IPS DF 4.7 (cell line): ENCODE measurements around the gene MRPS25.
A peak's percentile ranks its signal among the peaks of the same experiment; 100 is the strongest.

Experiments used
- DNase-seq: peaks from one replicate; pipeline ENCODE4 v3.0.0-alpha.2; 2013; ENCODE audit warnings: low spot score; ENCODE audit errors: extremely low read depth

The MRPS25 gene

DNA sequence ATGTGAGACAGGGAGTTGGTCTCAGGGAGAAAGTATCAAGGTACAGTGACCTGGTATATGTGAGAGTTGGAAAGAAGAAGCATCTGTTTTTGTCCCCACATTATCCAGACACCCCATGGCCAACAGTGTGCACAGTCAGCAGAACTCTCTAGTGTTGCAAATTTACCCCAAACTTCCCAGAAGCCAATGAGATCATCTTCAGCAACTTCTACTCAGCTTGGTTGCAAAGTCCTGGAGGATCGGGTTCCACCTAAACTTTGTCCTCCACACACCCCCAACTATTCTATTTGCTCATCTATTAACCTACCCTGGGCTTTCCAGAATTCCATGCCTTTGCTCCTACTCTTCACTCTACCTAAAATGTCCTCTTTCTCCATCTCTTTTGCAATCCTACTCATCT lies 18.1 kb upstream of the MRPS25 start:
- no peak for DNase-seq

DNA sequence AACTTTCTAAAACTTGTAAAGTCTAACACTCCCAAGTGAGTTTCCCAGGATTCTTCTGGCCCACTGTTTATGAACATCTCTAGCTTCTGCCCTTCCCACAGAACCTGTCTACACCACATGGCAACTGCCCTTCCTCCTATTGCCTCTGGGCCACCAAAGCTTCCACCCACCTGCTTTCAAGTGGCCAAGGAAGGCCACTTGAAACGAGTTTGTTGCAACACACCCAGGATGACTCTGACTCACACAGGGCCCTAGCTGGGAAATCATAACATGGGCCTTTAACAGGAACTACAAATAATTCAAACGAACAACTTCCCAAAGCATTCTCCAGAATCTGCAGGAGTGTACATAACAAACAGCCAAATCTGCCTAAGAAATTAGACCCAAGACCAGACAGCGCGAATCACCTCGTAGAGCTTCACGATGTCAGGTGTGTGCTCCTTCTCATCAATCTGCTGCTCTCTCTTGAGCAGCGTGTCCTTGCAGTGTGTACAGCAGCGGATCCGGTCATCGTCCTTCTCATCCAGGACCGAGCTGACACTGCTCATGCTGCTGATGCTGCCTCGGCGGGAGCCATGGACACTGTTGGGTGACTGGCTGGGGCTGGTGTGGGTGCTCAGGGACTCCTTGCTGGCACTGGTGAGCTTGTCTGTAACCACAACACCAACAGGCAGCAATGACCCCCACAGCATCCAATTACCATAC lies 17.0 kb upstream of the MRPS25 start:
- no peak for DNase-seq

DNA sequence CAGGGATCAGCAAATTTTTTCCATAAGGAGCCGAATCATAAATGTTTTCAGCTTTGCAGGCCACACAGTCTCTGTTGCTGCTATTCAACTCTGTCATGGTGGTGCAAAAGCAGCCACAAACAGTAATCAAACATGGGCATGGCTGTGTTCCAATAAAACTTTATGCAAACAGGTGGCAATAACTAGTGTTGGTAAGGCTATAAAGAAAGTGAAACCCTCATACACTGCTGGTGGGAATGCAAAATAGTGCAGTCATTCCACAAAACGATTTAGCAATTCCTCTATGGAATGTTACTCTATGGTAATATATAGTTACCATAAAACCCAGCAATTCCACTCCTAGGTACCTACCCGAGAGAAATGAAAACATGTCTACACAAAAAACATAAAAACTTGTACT lies 14.0 kb upstream of the MRPS25 start:
- no peak for DNase-seq

DNA sequence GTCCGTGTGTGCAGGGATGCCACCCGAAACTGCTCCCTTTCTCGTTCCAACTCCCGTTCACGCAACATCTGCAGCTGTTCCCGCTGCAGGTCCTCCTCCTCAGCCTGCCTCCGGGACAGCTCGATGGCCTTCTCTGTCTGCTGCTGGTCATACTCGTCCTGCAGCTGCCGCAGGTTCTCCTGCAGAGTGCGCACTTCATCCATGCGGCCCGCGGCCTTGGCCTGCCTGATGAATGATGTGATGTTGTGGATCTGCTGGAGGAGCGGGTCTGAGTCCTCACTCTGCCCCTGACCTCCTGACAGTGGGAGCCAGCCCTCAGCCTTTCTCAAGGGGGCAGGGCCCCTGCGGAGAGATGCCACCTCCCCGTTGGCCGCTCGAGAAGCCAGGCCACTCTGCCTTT lies 9.4 kb upstream of the MRPS25 start:
- no peak for DNase-seq

DNA sequence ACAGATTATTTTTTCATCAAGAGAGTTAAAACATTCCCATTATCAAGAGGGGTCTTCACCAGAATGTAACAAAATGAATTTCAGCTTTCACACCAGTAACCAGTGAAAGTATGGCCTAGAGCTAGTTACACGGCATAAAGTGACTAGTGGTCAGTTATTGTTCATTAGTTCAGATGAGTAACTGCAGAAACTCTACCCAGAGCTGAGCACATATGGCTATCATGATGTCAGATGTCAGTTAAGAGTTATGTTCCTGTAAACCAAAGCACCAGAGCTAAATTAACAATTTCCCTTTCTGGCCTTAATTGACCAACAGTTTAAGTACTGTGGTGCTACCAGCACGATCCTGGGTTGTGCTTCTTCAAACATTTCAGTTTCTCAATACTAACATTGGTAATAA lies 6.6 kb upstream of the MRPS25 start:
- no peak for DNase-seq

DNA sequence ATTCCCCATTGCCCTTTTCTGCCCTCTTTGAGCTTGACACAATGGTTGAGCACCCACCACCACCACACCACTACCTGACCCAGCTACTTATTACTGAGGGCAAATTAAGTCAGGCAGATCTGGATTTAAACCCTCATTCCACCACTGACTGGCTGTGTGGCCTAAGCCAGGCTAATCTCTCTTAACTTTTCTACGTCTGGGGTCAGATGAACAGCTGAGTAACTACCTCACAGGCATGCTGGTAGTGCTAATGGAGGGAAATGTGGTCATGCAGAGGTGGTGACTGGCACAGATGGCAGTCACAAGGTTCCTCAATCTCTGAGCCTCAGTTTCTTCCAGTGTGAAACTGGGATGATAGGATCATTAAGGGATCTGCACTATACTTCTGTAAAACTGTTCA lies 4.3 kb upstream of the MRPS25 start:
- no peak for DNase-seq

DNA sequence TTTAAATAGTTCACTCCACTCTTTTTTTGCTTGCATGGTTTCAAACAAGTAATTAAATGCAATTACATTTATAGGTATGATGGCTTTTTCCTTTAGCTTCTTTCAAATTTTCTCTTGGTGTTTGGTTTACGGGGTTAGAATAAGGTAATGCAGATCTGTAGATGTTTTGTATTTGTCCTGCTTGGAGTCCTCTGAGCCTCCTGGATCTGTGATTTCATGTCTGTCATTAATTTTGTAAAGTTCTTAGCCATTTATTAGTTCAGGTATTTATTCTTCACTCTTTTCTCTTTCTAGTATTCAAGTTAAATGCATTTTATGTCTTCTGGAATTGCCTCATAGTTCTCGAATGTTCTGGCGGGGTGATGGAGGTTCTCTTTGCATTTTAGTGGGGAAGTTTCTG lies 1.4 kb upstream of the MRPS25 start:
- no peak for DNase-seq

DNA sequence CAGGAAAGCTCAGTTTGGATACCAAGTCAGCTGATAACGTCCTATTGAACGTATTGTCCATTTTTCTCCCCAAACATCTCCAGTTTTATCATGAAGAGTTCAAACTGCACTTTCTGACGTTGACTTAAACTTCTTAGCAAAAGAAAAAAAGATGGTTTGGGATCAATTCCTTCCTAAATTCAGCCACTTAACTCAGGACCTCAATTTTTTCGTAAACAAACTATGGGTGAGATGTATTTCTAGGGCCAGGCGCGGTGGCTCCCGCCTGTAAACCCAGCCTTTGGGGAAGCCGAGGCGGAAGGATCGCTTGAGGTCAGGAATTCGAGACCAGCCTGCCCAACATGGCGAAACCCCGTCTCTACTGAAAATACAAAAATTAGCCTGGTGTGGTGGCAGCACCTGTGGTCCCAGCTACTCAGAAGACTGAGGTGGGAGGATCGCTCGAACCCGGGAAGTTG lies 464 bp upstream of the MRPS25 start:
- no peak for DNase-seq

DNA sequence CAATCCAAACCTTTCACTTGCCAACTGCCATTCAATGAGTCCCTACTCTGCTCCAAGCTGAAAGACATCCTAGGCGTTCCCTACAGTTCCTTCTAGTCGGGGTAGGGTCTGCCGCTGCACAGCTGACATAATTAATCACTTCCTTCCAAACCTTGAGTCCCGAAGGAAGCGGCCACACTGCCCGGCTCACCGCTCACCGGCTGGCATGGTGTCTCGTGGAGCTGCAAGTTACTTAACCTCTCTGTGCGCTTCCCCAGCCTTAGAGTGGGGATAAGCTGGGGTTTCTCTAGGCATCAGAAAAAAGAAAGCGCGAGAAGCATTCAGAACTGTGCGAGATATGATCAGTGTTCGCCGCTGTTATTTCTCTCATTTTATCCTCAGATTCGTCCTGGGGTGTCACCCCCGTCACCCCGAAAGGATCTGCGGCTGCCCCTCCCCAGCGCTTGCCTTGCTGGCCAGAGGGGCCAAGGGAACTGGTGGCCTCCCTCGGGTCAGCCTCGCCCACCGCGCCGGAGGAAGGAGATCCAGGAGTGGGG lies 748 bp downstream of the MRPS25 start:
- no peak for DNase-seq

DNA sequence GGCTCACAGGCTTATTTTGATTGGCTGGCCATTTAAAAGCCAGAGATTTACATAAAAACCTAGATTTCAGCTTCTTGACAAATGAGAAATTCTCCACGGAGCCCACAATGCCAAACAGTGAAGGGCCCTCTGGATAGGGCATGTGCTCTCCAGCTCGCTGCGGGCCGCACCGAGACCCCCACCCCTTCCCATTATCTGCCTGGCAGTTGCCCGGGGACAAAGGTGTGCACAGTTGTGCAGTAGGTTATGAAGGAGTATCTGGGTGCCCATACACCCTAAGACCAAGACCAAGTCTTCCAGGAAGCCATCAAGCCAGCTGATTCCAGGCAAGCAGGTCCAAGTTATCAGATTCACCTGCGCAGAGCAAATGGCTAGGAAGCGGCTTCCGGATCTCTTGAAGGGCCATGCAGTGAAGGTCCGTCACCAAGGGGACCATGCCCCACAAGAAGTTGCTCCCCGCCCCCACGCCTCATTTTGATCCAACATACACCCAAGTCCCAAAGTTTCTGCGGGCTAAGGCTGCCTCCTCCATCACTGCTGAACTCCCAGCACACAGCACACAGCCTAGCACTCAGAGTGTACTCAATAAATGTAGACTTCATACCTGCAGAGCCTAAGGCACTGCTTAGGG lies 1.3 kb downstream of the MRPS25 start:
- no peak for DNase-seq

DNA sequence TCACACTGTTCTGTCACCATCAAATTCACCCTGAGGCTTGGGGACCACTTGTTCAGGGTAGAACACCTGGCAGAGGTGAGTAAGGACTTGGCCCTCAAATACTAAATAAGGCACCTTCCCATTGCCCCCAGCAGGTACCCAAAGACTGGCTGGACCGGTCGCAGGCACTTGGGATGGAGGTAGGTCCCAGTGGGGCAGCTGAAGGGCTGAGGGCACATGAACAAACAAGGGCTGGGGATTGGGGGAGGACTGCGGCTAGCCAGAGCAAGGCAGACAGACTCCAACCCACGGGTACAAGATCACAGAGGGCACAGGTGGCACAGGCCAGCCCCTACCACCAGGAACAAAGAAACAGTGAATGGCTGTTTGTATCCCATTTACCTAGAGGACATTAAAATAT lies 1.9 kb downstream of the MRPS25 start:
- no peak for DNase-seq

DNA sequence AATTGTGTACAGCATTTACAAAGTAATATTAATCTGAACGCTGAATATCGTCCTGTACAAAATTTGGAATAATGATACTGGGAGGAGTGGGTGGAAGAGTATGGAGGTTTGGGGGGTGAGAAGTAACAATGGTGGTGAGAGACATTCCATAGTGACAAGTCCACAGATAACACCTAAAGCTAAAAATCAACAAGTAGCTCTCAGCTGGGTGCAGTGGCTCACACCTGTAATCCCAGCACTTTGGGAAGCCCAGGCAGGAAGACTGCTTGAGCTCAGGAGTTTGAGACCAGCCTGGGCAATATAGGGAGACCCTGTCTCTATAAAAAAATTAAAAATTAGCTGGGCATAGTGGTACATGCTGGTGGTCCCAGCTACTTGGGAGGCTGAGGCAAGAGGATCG lies 5.1 kb downstream of the MRPS25 start:
- no peak for DNase-seq

DNA sequence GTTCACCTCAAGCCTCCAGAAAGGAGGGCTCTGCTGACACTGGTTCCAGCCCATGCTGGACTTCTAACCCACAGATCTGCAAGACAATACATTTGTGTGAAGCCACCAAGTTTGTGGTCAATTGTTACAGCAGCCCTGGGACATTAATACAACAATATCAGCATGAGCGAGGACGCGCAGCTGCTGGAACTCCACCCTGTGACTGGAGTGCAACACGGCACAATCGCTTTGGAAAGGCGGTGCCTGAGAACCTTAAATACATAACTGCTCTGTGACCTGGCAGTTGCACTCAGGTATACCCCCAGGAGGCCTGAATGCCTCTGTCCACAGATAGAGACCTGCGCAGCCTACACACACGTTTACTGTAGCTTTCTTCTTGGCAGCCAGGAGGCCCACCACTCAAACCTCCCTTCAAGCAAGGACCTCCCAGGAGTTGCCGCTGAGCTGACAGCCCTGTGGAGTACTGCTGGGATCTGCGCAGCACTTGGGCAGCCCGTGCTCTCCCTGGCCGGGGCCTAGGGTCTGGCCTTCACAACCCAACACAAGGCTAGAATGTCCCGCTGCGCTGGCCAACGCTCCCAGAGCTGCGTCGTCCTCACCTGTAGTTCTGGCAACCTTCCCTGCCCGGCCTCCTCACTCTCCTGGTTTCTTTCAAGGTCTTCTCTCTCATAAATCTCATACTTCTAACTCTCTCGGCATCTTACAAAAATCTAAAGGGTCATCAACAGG lies 8.3 kb downstream of the MRPS25 start:
- no peak for DNase-seq

DNA sequence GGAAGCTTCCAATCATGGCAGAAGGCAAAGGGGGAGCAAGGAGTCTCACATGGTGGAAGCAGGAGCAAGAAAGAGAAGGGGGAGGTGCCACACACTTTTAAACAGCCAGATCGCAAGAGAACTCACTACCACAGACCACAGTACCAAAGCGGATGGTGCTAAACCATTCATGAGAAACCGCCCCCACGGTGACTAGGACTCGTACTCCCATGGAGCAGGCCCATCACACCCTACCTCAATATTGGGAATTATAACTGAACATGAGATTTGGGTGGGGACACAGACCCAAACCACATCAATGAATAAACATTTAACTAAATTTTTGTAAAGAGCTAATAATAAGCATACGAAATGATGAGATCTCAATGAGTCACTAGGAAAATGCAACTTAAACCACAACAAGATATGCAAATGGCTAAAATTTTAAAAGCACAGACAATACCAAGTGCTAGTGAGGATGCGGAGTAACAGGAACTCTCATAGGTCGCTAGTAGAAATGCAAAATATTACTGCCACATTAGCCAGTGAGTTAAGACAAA lies 10.0 kb downstream of the MRPS25 start:
- DNase-seq = no peak

DNA sequence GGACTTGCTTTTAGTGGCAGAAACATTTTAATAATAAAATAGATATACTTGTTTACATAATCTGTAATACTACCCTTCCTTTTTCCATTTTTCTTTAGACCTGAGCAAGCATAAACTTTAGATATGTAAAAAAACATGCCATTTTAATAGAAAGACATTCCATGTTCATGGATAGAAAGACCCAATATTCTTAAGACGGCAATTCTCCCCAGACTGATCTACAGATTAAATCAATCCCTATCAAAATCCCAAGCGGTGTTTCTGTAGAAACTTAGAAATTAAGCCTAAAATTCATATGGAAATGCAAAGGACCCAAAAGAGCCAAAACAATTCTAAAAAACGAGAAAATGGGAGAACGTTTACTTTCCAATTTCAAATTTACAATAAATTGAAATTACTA lies 11.6 kb downstream of the MRPS25 start:
- no peak for DNase-seq

DNA sequence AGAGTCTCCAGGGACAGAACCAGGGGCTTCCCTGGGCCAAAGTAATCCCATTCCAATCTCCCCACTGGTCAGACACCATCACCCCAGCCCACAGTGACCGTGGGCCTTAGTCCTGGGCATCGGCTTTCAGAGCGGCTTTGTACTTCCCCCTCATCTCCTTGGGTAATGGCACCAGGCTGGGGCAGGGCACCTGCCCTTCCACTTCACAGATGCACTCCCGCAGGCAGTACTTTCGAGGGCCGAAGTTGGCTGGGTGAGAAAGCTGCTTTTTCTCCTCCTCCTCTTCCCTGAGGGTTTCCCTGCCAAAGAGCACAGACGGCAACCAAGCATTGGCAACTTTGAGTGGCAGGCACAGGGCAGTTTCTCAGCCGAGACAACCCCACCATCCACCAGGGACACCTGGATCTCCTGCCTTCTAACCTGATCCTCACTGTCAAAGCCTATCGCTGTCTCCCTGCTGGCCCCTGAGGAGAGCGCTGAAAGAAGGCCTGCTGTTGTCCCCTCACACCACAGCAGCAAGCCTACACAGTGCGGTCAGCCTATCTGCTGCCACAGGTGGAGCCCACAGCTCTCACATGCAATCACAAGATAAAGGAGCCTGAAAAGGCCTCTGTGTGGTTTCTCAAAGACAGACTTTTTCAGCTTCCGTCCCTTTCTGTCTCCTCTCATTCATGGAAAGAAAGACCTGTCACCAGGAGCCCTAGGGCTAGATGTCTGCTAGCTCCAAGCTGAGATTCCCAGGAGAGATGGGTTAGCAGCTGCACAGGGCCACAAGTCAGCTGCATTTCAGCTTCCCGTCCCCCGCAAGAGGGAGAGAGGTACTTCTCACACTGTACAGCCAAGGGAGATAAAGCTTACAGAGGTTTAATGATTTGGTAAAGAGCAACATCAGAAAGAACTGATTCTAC lies 12.5 kb downstream of the MRPS25 start:
- DNase-seq = no peak

DNA sequence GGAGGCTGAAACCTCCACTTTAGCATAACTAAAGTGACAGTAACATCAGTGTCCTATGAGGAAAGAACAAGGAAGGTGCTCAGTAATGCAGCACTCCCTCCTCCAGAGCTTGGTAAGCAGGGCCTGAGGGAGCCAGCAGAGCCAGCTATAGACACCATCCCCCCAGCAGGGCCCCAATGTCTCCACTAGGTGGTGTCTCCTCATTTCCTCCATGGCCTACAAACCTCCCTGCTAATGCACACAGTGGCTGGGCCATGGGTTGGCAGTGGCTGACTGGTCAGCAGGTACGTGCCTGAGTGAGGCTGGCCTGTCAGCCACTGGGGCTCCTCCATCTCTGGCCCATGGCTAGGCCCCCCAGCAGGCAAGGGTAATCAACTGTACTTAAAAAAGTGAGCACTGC lies 13.6 kb downstream of the MRPS25 start:
- peak; percentile 64 for DNase-seq

DNA sequence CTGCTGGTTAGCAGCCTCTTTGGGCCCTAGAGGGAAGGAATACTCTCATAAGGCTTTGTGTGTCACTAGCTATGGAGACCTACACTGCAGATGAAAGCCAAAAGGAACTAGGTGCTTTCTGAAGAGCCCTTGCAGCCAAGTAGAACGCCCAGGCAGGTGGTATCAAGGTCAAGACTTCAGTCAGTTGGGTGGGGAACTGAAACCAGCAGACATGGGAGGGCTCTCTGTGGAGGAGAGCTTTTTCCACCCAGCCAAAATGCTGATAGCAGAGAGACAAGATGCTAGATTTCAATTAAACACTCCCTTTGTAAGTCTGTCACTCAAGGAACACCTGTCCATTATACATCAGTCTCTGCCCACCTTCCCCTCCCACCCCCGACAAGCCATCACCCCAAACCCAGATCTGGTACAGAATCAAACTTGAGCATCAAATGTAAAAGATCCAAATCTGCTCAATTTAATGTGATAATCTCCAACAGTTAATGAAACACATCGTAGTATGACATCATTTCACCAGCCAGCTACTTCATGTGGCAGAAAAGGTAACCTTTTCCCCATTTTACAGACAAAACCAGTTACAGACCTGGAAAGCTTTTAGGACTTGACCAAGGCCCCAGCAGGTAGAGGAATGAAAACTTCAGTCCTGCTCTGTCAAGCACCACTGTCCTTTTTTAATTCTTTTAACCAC lies 14.6 kb downstream of the MRPS25 start:
- DNase-seq = no peak

DNA sequence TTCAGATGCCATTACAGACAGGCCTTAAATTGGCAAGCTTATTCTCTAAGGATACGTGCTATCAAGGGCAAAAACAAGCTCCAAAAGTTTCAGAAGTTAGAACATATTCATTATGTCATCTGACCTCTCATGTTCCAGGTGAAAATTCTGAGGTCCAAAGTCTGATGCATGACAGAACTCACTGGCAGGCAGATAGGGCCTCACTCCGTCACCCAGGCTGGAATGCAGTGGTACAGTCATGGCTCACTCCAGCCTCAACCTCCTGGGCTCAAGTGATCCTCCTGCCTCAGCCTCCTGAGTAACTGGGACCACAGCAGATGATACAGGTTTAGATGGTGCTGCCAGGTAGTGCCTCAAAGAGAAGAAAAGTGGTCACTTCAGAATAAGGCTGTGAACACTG lies 15.5 kb downstream of the MRPS25 start:
- DNase-seq = no peak

DNA sequence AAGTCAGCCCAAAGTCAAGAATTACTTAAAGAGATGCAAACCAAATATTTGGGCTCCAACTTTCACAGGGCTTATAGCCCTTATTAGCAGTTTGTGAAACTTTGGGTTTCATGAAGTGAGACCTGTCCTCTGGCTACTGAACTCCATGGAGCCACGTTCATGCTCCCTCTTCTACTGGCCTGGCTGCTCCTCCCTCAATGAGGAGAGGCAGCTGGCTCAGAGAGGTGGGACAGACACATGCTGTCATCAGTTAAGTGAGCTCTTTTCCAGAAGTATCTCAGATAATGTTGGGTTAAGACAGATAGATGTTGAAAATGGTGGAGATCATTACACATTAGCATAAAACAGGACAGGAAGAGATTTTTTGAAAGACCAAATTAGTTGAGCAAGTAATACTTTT lies 19.4 kb downstream of the MRPS25 start:
- DNase-seq = no peak

DNA sequence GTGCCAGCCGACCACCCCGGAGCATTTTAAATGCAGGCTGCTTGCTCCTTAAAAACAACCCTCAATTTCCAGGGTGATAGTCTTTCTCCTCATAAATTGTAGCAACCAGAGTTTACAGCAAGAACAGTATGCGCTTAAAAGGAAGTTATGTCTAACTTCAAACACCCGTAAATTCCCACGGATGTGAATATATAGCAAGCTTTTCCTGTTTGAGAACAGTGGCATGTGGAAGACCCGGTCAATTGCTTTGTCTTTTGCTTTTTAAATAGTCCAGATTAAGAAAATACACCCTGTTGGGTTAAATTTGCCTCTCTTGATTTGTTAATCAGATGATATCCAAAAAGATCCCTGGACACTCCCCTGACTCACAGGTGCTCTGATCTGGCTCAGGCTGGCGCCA lies 20.8 kb downstream of the MRPS25 start:
- DNase-seq = no peak
